ENCODE data around the gene TMEM163. TPM values are rescaled to one million over a fixed set of nuclear protein-coding genes. Genes with fewer than 3 reads are reported as not detected.
"Not testable (repeated sequence)": the region's sequence is repeated elsewhere in the genome, so short reads cannot be mapped to it uniquely, and the experiment has no call there.

Gene TMEM163
- total and polyA plus RNA-seq, 12 donors: 0.16 to 1.7 (median 0.37) TPM

GRCh38 chr2:134657650-134658250, 61.0 kb downstream of the TMEM163 start:
- Histone ChIP-seq H3K27me3 (peaks cover 0 to 3% (median 0%) of the 10 kb centered on the region in 7 donors), H3K36me3 (no peaks in the 10 kb centered on the region), H3K27ac (no peak overlapping the region), H3K4me1 (no peaks in the 10 kb centered on the region), H3K4me3 (no peak overlapping the region), H3K9me3 (no peaks in the 10 kb centered on the region)
- TF ChIP-seq CTCF (IDR thresholded peaks at IDR 0.05): peak in 7 of 9 donors; percentile 34 to 57 (median 46)
- intact Hi-C loops (cut with DNase I): no loop called here
- no peak for DNase-seq
- 82% methylated on average over 12 of the region's 12 CpGs for WGBS, 2 donors
- ATAC-seq: no peak

GRCh38 chr2:134656391-134656790, 62.4 kb downstream of the TMEM163 start:
- ATAC-seq; H3K9me3 ChIP-seq; H3K27me3 ChIP-seq; intact Hi-C loops (cut with DNase I); DNase-seq; H3K36me3 ChIP-seq; H3K4me3 ChIP-seq; H3K4me1 ChIP-seq; H3K27ac ChIP-seq: not testable (repeated sequence)
- 96 to 99% methylated on average over 7 to 8 of the region's 15 CpGs for WGBS, 2 donors

GRCh38 chr2:134648586-134648985, 70.2 kb downstream of the TMEM163 start:
- Histone ChIP-seq H3K4me3 (no peak overlapping the region), H3K27ac (no peak overlapping the region), H3K9me3 (no peaks in the 10 kb centered on the region), H3K36me3 (no peaks in the 10 kb centered on the region), H3K4me1 (no peaks in the 10 kb centered on the region), H3K27me3 (no peaks in the 10 kb centered on the region)
- no peak for TF ChIP-seq CTCF (IDR thresholded peaks at IDR 0.05)
- intact Hi-C loops (cut with DNase I): no loop called here
- 63 to 71% methylated on average over 5 of the region's 5 CpGs for WGBS, 2 donors
- no peak for DNase-seq
- no peak for ATAC-seq

- 59 to 67% methylated on average over 10 of the region's 10 CpGs for WGBS, 2 donors
- intact Hi-C loops (cut with DNase I): no loop called here
- H3K36me3 ChIP-seq: no peaks in the 10 kb centered on the region
- H3K4me3 ChIP-seq: no peak overlapping the region
- H3K27me3 ChIP-seq: no peaks in the 10 kb centered on the region
- DNase-seq (no peak), ATAC-seq (no peak)
- H3K9me3 ChIP-seq: no peaks in the 10 kb centered on the region
- H3K27ac ChIP-seq: no peak overlapping the region
- no peaks in the 10 kb centered on the region for H3K4me1 ChIP-seq
- TF ChIP-seq CTCF (IDR thresholded peaks at IDR 0.05): no peak
Observed at GRCh38 chr2:134647607-134648256, 71.1 kb downstream of the TMEM163 start.

- ATAC-seq (no peak), DNase-seq (no peak)
- Histone ChIP-seq H3K27ac (no peak overlapping the region), H3K36me3 (no peaks in the 10 kb centered on the region), H3K9me3 (no peaks in the 10 kb centered on the region), H3K4me1 (no peaks in the 10 kb centered on the region), H3K4me3 (no peak overlapping the region), H3K27me3 (peaks cover 0 to 4% (median 0%) of the 10 kb centered on the region in 7 donors)
- no peak for TF ChIP-seq CTCF (IDR thresholded peaks at IDR 0.05)
- 89 to 92% methylated on average over 1 of the region's 1 CpG for WGBS, 2 donors
- intact Hi-C loops (cut with DNase I): no loop called here
Observed at GRCh38 chr2:134642938-134643337, 75.9 kb downstream of the TMEM163 start.

All from heart right ventricle (tissue), 16 donors.